NCI-H1105 (cell line): Measurements from ENCODE around the gene ALDH3B2.
"Not testable (repeated sequence)": the region's sequence is repeated elsewhere in the genome, so short reads cannot be mapped to it uniquely, and the experiment has no call there.

Experiments
- DNase-seq: peaks from one replicate; lab custom pipeline; 2025; lab: John Stamatoyannopoulos, UW

Gene ALDH3B2

DNA sequence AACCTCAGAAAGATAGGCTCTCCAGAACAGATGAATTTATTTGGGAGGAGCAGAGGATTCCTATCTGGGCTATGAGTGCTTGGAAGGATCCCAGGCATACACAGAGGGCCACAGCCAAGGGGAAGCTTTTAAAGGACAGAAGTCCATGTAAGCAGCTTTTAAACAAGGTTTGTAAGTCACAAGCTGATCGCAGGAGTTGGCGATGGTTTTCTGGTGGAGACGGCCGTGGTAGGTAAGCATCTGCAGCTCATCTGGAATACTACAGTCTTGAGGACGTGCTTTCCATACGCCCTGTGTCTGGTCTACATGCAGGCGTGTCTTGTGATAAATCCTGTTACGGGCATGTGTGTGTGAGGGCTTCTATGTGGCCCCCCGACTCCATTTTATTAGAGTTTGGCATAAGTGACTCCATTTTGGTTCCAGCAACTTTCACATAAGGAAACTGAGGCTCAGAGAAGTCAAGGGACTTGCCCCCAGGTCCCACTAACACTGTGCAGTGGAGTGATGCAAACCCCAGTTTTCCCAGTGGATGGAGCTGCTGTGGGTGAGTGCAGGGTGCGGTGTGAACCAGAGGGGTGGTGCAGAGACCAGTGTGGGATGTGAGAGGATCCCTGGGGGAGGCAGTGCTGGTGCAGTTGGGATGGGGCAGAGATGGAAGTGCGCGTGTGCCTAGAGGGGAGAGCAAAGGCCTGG is 12.1 kb downstream of the ALDH3B2 start:
- no peak for DNase-seq

DNA sequence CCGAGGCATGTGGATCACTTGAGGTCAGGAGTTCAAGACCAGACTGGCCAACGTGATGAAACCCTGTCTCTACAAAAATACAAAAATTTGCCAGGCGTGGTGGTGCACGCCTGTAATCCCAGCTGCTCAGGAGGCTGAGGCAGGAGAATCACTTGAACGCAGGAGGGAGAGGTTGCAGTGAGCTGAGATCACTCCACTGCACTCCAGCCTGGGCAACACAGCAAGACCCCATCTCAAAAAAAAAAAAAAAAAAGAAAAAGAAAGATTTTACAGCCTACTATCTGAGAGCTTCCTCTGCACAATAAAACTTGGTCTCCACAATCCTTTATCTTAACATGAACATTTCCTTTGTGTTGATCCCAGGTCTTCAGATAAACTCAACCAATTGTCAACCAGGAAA is 13.7 kb downstream of the ALDH3B2 start:
- DNase-seq = not testable (repeated sequence)

DNA sequence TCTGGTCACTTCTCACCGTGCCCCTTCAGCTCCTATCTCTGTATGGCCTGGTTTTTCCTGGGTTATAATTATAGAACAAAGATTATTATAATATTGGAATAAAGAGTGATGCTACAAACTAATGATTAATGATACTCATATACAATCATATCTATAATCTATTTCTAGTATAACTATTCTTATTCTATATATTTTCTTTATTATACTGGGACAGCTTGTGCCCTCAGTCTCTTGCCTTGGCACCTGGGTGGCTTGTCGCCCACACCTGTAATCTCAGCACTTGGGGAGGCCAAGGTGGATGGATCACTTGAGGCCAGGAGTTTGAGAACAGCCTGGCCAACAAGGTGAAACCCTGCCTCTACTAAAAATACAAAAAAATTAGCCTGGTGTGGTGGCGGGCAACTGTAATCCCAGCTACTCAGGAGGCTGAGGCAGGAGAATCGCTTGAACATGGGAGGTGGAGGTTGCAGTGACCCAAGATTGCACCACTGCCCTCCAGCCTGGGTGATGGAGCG is 14.7 kb downstream of the ALDH3B2 start:
- not testable (repeated sequence) for DNase-seq

DNA sequence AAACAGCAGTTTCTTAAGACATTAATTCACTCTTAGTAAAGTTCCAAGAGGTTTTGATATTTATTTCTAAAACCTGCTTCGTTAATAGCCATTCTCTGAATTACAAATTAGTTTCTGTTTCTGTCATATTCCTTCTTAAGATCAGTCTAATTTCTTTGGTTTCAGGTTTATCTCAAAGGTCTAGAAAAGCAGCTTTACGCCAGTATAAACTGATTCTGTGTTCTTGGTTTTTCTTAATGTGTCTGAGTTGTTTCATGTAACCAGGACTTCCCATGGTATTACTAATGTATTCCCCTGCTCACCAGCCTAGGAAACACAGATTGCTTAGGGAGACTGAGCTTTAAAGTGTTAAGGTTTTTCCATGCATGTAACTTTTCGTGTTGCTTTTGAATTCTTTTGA is 17.1 kb downstream of the ALDH3B2 start:
- no peak for DNase-seq

DNA sequence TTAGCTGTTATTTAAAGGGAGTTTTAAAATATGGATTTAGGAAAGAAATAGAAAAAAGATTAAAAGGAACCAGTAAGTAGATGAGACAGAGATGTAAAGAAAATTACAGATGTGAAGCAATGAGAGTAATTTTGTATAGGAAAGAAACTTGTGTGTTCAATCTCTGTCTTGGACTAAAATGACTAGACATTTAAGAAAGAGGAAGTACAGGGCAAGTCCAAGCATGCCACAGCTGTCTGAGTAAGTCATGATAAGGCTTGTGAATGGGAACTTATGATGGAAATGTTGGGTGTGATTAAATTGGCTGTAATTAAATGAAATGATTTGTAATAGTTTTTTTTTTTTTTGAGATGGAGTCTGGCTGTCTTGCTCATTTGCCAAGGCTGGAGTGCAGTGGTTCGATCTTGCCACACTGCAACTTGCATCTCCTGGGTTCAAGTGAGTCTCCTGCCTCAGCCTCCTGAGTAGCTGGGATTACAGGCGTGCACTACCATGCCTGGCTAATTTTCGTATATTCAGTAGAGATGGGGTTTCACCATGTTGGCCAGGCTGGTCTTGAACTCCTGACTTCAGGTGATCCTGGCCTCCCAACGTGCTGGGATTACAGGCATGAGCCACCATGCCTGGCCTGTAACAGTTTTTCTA is 18.0 kb downstream of the ALDH3B2 start:
- no peak for DNase-seq

DNA sequence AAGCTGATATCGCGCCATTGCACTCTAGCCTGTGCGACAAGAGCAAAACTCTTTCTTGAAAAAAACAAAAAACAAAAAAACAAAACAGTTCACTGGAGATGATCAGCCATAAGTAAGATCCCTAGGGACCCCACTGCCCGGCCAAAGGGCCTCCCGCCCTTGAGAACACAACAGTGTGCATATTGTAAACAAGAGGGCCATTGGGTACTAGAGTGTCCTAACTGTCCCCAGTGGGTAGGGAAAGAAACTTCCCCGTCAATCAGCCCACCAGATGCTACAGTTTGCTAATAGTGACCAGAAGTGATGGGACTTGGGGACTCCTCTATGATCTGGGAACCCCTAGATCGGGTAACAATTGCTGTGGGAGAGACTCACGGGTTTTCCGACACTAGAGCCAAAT is 20.2 kb downstream of the ALDH3B2 start:
- DNase-seq = no peak

DNA sequence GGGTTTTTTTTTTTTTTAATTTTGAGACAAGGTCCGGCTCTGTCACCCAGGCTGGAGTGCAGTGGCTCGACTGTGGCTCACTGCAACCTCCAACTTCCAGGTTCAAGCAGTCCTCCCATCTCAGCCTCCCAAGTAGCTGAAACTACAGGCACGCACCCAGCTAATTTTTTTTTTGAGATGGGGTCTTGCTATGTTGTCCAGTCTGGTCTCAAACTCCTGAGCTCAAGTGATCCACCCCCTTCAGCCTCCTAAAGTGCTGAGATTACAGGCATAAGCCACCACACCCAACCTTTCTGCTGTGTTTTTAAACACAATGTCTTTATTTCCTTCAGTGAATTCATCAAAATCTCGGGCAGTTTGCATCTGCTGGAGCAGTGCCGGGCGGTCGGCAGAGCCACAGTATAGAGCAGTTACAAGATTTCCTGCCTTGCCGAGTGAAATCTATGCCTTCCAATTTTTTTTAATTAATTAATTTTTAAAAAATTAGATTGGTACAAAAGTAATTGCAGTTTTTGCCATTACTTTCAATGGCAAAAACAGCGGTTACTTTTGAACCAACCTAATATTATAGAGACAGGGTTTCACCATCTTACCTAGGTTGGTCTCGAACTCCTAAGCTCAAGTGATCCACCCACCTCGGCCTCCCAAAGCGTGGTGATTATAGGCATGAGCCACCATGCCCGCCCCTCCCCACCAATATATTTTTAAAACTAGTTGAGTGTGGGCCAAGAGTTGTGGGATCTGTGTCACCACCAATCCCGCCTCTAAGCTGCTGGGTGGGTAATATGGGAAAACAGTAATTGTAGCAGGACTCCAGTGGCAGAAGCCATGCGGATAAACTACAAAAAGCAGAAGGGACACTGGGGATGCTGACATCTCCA is 21.2 kb downstream of the ALDH3B2 start:
- DNase-seq = no peak

DNA sequence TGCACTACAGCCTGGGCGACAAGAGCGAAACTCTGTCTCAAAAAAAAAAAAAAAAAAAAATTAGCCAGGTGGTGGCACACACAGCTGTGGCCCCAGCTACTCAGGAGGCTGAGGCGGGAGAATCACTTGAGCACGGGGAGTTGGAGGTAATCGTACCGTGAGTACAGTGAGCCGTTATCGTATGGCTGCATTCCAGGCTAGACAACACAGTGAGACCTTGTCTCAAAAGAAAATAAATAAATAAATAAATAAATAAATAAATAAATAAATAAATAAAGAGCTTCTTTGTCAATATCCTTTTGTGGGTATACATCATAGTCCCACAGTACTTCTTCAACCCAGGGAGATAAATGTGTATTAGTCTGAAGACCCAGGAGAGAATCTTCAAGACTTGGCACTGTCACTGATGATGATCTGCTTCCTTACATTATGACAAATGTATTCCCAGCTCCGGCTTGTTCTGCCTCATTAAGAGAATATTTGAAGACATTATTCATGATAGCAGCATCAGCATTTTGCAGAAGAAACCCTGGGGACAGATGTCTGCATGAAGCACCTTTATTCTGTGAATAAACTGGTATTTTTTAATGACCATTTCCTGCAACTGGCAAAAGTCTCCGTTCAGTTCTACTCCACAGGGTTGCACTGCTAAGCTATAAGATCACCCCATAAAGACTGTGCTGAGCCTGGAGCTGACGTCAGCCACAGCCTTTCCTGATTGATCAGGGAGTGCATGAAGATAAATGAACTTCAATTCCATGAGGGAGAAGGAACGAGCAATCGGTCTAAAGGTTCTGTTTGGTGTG is 22.2 kb downstream of the ALDH3B2 start:
- no peak for DNase-seq

DNA sequence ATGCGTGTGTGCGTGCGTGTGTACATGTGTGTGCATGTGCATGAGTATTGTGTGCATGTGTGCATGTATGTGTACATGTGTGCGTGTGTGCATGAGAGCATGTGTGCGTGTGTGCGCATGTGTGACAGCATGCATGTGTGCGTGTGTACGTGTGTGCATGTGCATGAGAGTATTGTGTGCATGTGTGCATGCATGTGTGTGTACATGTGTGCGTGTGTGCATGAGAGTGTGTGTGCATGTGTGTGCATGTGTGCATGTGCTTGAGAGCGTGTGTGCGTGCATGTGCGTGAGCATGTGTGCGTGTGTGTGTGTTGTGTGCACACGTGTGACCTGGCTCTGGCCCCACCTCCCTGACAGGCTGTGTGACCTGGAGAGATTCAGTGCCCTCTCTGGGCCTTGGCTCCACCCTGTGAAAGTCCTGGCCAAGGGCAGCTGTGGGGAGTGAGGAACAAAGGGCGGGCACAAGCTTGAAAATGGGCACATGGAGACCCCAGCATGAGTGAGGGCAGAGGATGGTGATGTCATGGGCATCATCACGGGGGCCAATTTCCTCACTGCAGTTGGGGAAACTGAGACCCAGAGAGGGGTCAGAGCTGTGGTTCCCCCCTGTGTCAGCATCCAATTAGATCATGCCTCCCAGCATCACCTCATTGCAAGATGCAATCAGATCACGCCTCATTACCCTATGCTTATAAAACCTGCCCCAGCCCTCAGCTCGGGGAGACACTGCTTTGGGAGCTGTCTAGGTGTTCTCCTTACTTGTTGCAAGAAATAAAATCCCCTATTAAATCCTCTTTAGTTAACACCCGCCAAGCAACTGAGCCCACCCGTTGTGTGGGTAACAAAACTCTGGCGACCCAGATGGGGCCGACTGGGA is 24.6 kb downstream of the ALDH3B2 start:
- DNase-seq = no peak

DNA sequence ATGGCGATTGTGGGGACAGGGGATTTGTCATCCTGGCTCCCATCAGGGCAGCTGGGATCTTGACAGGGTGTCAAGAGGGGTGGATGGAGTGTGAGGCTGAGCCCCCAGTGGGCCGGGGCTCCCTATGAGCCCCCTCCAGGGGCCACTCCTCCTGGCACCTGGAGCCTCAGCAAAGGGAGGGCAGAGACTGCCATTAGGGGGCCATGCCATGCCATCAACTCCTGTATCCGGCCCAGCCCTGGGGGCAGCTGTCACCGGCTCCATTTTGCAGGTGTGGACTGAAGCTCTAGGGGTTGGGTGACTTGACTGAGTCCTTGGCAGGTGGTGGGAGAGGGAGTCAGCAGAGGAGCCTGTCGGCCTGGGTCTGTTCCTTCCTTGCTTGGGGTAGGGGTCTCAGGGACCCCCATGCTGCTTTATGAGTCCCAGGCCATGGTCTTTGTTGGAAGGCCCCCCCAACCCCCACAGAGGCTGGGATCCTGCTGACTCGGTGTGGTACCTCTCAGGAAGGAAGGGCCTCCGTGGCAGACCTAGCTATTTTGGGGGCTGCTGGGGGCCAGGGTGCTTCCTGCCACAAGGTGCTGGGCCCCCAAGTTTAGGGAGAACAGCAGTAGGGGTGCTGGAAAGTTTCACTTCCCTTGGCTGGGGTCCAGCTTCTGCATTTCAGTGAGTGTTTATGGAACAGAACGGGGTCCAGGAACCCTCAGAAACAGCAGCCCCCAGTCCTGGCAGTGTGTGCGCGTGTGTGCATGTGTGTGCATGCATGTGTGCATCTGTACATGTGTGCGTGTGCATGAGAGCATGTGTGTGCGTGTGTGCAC is 25.4 kb downstream of the ALDH3B2 start:
- DNase-seq = no peak

DNA sequence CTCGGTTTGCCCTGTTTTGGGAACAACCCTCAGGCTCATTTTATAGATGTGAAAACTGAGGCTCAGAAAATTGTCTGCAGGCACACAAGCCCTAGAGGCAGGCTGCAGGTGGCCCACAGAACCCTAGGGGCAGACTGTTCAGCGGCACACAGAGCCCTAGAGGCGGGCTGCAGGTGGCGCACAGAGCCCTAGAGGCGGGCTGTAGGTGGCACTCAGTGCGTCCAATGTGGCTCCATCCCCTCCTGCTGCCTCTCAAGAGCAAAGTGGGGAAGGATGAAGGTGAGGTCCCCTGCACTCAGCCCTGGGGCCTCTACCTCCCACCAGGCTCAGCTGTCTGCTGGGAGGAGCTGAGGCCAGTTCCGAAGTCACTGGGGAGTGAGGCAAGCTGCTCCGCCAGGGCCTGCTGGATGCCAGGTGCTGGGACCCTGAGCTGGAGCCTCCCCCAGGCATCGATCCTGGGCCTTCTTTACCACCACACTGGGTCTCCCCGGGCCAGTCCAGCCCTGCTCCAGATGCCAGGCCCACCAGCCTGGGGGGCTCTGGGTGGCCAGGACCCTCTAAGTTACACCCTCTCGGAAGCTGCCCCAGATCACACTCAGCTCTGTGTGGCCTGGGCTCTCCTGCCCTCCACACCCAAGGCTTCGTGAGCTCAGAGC is 26.2 kb downstream of the ALDH3B2 start:
- no peak for DNase-seq

DNA sequence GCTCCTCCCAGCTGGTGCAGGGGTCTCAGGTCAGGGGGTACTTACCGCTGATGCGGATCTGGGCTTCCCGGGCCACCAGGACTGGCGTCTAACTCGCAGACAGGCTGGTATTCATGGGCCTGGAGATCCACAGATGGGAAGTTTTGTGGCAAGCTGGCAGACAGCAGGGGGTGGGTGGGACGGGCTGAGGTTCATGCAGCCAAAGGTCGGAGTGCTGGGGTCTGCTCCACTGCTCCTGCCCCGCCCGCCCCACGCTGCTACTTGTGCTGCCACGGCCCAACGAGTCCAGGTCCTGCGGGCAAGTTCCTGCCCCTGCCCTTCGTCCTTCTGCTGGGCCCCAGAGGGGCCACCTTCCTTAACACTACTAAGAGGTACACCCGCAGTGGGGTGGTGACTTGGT is 27.0 kb downstream of the ALDH3B2 start:
- no peak for DNase-seq

DNA sequence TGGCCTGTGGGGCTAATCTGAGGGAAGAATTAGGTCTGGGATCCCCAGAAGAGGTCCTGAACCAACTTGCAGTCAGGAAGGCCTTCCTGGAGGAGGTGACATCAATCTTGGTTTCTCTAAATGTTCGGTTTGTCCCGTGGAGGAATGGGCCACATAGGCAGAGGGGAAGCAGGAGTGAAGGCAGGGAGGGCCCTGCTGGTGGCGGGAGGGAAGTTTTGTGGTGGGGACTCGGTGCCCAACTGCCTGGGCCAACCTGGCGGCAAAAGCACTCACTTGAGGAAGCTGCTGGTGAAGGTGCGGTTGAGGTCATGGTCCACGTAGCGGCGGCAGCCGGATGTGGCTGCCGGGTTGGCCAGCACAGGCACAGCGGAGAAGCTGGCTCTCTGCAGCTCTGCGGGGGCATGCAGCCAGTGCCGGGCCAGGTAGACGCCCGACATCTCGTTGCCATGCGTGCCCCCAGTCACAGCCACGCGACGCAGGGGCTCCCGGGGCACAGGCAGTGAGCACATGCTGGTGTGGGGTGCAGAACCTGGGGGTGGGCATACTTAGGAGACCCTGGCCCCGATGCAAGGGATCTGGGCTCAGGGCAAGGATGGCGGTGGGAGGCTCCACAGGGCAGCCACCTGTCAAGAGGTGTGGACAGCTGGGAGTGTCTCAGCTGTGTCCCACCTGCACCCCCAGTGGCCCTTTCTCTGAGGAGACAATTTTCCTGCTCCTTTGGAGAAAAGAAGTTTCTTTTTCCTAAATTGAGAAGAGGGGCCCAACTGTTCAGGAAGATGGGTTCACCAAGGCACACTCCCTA is 27.7 kb downstream of the ALDH3B2 start:
- no peak for DNase-seq

DNA sequence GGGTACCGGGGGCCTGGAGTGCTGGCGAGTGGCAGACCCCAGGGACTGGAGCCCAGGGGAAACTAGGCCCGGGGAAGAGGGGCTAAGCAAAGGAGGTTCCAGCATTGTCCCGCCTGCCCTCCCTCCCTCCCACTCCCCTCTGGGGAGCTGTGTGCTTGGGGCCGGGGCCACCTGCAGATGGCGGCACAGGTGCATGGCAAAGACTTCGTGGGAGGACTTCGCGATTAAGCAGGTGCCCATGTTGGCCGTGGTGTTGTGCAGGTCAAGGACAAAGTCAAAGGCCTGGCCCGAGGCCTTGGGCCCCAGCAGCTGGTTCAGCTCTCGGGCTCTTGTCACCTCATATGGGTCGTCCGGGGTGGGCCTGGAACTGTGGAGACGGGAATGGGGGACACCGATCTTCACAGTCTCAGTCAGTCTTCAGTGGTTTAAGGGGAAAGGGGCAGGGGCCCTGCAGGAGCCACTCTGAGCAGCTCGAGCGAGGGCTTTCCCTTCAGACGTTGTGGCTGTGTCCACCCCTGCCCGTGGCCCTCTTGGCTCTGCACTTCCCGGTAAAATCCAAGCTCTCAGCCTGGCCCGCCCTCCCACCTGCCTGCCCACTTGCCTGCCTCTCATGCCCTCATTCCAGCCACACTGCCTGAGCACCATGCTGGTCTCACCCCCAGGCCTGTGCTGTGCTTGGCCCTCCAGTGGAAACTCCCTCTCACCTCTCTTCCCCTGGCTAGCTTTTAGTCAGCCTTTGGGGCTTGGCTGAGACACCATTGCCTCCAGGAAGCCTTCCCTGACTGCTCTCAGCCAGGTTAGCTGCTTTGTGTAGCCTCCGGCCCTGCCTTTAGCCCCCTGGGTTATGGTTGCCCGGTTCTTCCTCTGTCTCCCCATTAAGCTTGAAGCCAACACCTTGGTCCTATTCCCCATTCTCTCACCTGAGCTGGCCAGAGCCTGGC is 28.6 kb downstream of the ALDH3B2 start:
- DNase-seq = no peak

DNA sequence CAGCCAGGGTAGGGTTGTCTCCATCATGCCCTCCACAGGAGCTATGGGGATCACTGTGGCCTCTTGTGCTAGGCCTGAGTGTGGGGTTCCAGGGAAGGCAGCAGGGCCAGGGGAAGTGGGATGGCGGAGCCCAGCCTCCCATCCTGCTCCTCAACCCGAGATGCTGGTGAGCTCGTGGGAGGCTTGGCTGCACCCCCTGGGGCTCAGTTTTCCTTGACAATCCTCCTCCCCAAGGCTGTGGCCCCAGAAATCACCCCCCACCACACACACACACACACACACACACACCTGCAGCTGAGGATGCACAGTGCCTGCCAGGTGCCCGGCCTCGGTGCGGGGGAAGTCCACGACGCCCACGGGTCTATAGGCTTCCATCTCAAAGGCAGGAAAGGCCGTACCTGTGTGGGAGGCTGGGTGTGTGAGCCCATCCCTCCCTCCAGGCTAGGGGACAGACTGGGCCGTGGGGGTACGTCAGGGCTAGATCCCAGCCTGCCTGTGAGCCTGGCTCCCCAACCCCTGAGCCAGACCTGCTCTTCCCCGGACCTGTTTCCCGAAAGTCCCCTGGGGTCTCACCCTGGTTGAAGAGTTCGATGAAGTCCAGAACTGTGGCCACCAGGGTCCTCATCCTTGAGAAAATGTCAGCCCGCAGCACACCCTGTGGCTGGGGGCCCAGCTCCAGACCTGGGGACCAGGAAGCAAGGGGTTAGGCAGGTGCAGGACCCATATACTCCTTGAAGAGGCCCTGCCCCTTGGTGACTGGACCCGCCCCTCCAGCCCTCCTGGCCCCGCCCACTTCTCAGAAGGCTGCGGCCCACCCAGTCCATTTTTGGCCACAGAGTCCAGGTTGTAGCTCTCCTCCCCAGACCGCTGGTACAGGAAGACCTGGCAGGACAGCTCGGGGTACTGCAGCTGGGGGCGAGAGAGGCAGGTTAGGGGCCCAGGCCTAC is 29.7 kb downstream of the ALDH3B2 start:
- DNase-seq = no peak

DNA sequence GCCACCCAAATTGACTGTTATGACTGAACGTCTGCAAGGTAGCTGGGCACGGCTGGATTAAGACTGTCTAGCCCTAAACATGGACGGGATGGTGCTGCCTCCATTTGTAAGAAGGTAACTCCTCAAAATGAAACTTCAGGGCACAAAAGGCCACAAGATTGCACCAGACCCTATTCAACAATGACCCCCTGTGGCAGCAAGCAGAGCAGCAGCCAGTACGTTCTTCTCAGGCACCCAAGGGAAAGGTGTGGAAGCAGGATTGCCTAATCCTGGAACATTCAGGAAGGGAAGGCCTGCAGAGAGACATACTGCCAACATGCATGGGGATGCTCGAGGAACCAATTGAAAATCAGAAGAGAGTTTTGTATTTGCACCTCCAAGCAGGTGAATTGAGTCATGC is 30.4 kb downstream of the ALDH3B2 start:
- DNase-seq = no peak
